ENCODE results near the gene KCNK10.

KCNK10 gene

GRCh38 chr14:88323086-88323522 lies at the start of gene KCNK10:
Gene KCNK10, minus strand, starts transcription at chr14:88323269. Its CDS starts 471 bp downstream, at chr14:88322798.
- DNase-seq = no peak

- no peak for DNase-seq
Measured at GRCh38 chr14:88369496-88369895, 46.4 kb upstream of the KCNK10 start.

GRCh38 chr14:88364710-88365413 lies 41.8 kb upstream of the KCNK10 start:
- no peak for DNase-seq

GRCh38 chr14:88363644-88364043 lies 40.6 kb upstream of the KCNK10 start:
- no peak for DNase-seq

GRCh38 chr14:88359500-88359899 lies 36.4 kb upstream of the KCNK10 start:
- no peak for DNase-seq

- DNase-seq = no peak
Measured at GRCh38 chr14:88354358-88354757, 31.3 kb upstream of the KCNK10 start.

GRCh38 chr14:88352698-88353097 lies 29.6 kb upstream of the KCNK10 start:
- DNase-seq = no peak

- no peak for DNase-seq
Measured at GRCh38 chr14:88351966-88352691, 29.1 kb upstream of the KCNK10 start.

GRCh38 chr14:88348546-88348945 lies 25.5 kb upstream of the KCNK10 start:
- DNase-seq = no peak

- no peak for DNase-seq
Measured at GRCh38 chr14:88346048-88346639, 23.1 kb upstream of the KCNK10 start.

GRCh38 chr14:88342980-88343379 lies 19.9 kb upstream of the KCNK10 start:
- DNase-seq = no peak

GRCh38 chr14:88340357-88340756 lies 17.3 kb upstream of the KCNK10 start:
- no peak for DNase-seq

GRCh38 chr14:88333036-88333435 lies 10.0 kb upstream of the KCNK10 start:
- DNase-seq = no peak

GRCh38 chr14:88327497-88327896 lies 4.4 kb upstream of the KCNK10 start:
- DNase-seq = no peak

GRCh38 chr14:88326352-88327103 lies 3.5 kb upstream of the KCNK10 start:
- DNase-seq = no peak

- no peak for DNase-seq
Measured at GRCh38 chr14:88325883-88326282, 2.8 kb upstream of the KCNK10 start.

- DNase-seq = no peak
Measured at GRCh38 chr14:88324930-88325329, 1.9 kb upstream of the KCNK10 start.

- no peak for DNase-seq
Measured at GRCh38 chr14:88324491-88324890, 1.4 kb upstream of the KCNK10 start.

- peak; percentile 69 for DNase-seq
Measured at GRCh38 chr14:88323523-88324199, 592 bp upstream of the KCNK10 start.

- no peak for DNase-seq
Measured at GRCh38 chr14:88322504-88323085, 474 bp downstream of the KCNK10 start.

GRCh38 chr14:88321692-88322503 lies 1.2 kb downstream of the KCNK10 start:
- DNase-seq = no peak
